ENCODE results near the gene UBN1. TPM values are rescaled to one million over a fixed set of nuclear protein-coding genes. Genes with fewer than 3 reads are reported as not detected.

The UBN1 gene
- polyA plus RNA-seq, 3 donors, result 5.3 to 24.5 (median 7.3) TPM

DNA sequence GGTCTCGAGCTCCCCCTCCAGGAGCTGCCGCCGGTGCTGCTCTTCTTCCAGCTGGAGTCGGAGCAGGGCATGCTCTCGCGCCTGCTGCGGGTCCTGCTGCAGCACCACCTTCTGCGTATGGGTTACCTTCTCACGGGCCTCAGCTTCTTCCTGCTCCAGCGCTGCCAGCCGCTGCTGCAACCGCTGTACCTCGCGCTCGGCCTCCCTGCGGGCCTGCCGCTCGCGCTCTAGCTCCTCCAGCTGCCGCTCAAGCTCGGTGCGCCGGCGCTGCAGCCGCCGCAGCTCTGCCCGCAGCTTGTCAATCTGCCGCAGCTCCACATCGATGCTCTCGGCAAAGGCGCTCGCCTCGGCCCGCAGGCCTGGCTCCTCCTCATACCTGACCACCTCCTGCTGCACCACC, 36.9 kb downstream of the UBN1 start:
- peaks cover 5% of the 10 kb centered on the region for H4K20me1 ChIP-seq (ENCODE audit: insufficient read depth, low read length)
- no peaks in the 10 kb centered on the region for H3K27me3 ChIP-seq (ENCODE audit: control insufficient read depth in 2 of 2, insufficient read depth in 2 of 2, low read length in 2 of 2)
- peaks cover 77 to 87% of the 10 kb centered on the region in 2 donors for H3K36me3 Mint-ChIP-seq
- H3K79me2 ChIP-seq (ENCODE audit: insufficient read depth, low read length), result no peaks in the 10 kb centered on the region
- no peak overlapping the region for H3K4me3 ChIP-seq (replicated peaks in 1 of 3; ENCODE audit: low read depth in 2 of 3, low read length in 3 of 3)
- no peak overlapping the region for H2AFZ ChIP-seq (ENCODE audit: insufficient read depth, low read depth, low read length, poor library complexity, severe bottlenecking)
- no peak overlapping the region for H3K4me3 Mint-ChIP-seq
- H3K9me3 Mint-ChIP-seq, result peaks cover 0 to 6% (median 0%) of the 10 kb centered on the region in 7 donors
- no peaks in the 10 kb centered on the region for H3K9me3 ChIP-seq (replicated peaks in 1 of 2; ENCODE audit: control insufficient read depth in 1 of 2, insufficient read depth in 1 of 2, low read length in 2 of 2)
- WGBS (ENCODE audit: insufficient coverage), result 96% methylated on average over 34 of the region's 34 CpGs
- peaks cover 64 to 87% of the 10 kb centered on the region in 2 donors for H3K36me3 ChIP-seq (replicated peaks in 1 of 2; ENCODE audit: control insufficient read depth in 1 of 2, insufficient read depth in 2 of 2, low read length in 2 of 2)
- H3K4me1 Mint-ChIP-seq, result no peaks in the 10 kb centered on the region
- peak overlapping the region in 1 of 7 donors; percentile 24 for H3K27ac Mint-ChIP-seq
- peaks cover 0 to 2% (median 0%) of the 10 kb centered on the region in 3 donors for H3K27me3 Mint-ChIP-seq (ENCODE audit: low read depth in 3 of 3)
- H3K4me2 ChIP-seq (replicated peaks; ENCODE audit: extremely low read depth, low read length, poor library complexity, severe bottlenecking), result no peak overlapping the region
- TF ChIP-seq, protein P1, sequence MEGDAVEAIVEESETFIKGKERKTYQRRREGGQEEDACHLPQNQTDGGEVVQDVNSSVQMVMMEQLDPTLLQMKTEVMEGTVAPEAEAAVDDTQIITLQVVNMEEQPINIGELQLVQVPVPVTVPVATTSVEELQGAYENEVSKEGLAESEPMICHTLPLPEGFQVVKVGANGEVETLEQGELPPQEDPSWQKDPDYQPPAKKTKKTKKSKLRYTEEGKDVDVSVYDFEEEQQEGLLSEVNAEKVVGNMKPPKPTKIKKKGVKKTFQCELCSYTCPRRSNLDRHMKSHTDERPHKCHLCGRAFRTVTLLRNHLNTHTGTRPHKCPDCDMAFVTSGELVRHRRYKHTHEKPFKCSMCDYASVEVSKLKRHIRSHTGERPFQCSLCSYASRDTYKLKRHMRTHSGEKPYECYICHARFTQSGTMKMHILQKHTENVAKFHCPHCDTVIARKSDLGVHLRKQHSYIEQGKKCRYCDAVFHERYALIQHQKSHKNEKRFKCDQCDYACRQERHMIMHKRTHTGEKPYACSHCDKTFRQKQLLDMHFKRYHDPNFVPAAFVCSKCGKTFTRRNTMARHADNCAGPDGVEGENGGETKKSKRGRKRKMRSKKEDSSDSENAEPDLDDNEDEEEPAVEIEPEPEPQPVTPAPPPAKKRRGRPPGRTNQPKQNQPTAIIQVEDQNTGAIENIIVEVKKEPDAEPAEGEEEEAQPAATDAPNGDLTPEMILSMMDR (IDR thresholded peaks at IDR 0.05), result no peak
- H3K9ac ChIP-seq (ENCODE audit: insufficient read depth, low read length, poor library complexity, severe bottlenecking), result no peak overlapping the region
- intact Hi-C loops (cut with micrococcal nuclease), result no loop called here
- H3K4me1 ChIP-seq (ENCODE audit: control insufficient read depth in 1 of 2, insufficient read depth in 2 of 2, low read length in 2 of 2), result no peaks in the 10 kb centered on the region
- H3K27ac ChIP-seq (ENCODE audit: low read depth in 1 of 2, low read length in 2 of 2), result no peak overlapping the region
- DNase-seq, result no peak

DNA sequence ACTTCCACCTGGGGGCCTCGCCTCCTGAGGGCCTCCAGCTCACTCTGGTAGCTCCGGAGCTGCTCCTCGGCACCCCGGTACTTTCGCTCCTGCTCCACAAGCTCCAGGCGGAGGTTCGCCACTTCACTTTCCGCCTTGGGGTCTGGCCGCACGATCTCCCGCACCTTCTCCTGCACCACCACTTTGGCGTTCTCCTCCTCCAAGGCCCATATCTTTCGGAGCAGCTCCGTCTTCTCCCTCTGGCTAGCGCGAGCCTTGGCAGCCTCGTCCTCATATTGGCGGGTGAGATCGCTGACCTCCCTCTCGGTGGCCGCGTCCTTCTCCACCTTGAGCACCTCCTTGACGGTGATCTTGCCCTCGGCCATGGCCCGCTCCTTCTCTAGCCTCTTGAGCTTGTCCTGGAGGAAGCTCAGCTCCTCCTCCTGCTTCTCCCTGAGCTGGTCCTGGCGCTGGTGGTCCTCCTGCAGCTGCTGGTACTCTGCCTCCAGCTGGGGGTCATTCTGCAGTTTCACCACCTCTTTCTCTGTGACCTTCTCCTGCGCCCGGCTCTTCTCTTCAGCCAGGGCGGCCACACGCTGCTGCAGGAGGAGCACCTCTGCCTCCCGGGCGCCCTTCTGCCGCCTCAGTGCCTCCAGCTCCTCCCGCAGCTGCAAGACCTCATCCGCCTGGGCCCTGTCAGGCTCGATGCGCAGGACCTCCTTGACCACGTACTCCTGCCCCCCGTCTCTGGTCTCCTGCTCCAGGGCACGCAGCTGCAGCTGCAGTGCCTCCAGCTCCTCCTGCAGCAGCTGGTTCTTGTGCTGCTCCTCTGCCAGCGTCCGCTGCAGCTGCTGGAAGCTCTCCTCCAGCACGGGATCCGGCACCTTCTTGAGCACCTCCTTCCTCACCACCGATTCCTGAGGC, 37.9 kb downstream of the UBN1 start:
- H3K79me2 ChIP-seq (ENCODE audit: insufficient read depth, low read length), result no peaks in the 10 kb centered on the region
- no peak overlapping the region for H2AFZ ChIP-seq (ENCODE audit: insufficient read depth, low read depth, low read length, poor library complexity, severe bottlenecking)
- H3K27ac ChIP-seq (ENCODE audit: low read depth in 1 of 2, low read length in 2 of 2), result no peak overlapping the region
- H3K4me1 Mint-ChIP-seq, result no peaks in the 10 kb centered on the region
- peaks cover 0 to 2% (median 0%) of the 10 kb centered on the region in 3 donors for H3K27me3 Mint-ChIP-seq (ENCODE audit: low read depth in 3 of 3)
- peaks cover 5% of the 10 kb centered on the region for H4K20me1 ChIP-seq (ENCODE audit: insufficient read depth, low read length)
- TF ChIP-seq, protein P1 (IDR thresholded peaks at IDR 0.05), result no peak
- H3K36me3 Mint-ChIP-seq, result peaks cover 71 to 77% of the 10 kb centered on the region in 2 donors
- H3K9me3 Mint-ChIP-seq, result peaks cover 0 to 6% (median 0%) of the 10 kb centered on the region in 7 donors
- H3K27me3 ChIP-seq (ENCODE audit: control insufficient read depth in 2 of 2, insufficient read depth in 2 of 2, low read length in 2 of 2), result no peaks in the 10 kb centered on the region
- DNase-seq, result no peak
- no peak overlapping the region for H3K4me3 ChIP-seq (replicated peaks in 1 of 3; ENCODE audit: low read depth in 2 of 3, low read length in 3 of 3)
- 98% methylated on average over 45 of the region's 45 CpGs for WGBS (ENCODE audit: insufficient coverage)
- no peak overlapping the region for H3K9ac ChIP-seq (ENCODE audit: insufficient read depth, low read length, poor library complexity, severe bottlenecking)
- H3K4me1 ChIP-seq (ENCODE audit: control insufficient read depth in 1 of 2, insufficient read depth in 2 of 2, low read length in 2 of 2), result no peaks in the 10 kb centered on the region
- H3K36me3 ChIP-seq (replicated peaks in 1 of 2; ENCODE audit: control insufficient read depth in 1 of 2, insufficient read depth in 2 of 2, low read length in 2 of 2), result peaks cover 54 to 77% of the 10 kb centered on the region in 2 donors
- no peak overlapping the region for H3K4me2 ChIP-seq (replicated peaks; ENCODE audit: extremely low read depth, low read length, poor library complexity, severe bottlenecking)
- peak overlapping the region in 3 of 7 donors; percentile 4 to 69 (median 20) for H3K27ac Mint-ChIP-seq
- H3K4me3 Mint-ChIP-seq, result no peak overlapping the region
- H3K9me3 ChIP-seq (replicated peaks in 1 of 2; ENCODE audit: control insufficient read depth in 1 of 2, insufficient read depth in 1 of 2, low read length in 2 of 2), result no peaks in the 10 kb centered on the region
- intact Hi-C loops (cut with micrococcal nuclease), result no loop called here
